Measurements from ENCODE around the gene MALRD1. TPM values are rescaled to one million over a fixed set of nuclear protein-coding genes. Genes with fewer than 3 reads are reported as not detected.

The MALRD1 gene
- total and polyA plus RNA-seq, 4 donors: 1.4 to 7.5 (median 3.3) TPM

- Histone ChIP-seq H3K27ac (ENCODE audit: low read depth, low read length) (no peak overlapping the region), H3K4me1 (ENCODE audit: control insufficient read depth, insufficient read depth, low read length) (no peaks in the 10 kb centered on the region), H3K27me3 (ENCODE audit: control insufficient read depth, insufficient read depth, low read length) (no peaks in the 10 kb centered on the region), H3K4me3 (ENCODE audit: low read depth, low read length) (no peak overlapping the region), H3K36me3 (ENCODE audit: control insufficient read depth, insufficient read depth, low read length) (no peaks in the 10 kb centered on the region), H3K9me3 (ENCODE audit: control insufficient read depth, insufficient read depth, low read length) (no peaks in the 10 kb centered on the region)
- 46% methylated on average over 2 of the region's 3 CpGs for WGBS (ENCODE audit: insufficient coverage)
- no peak for DNase-seq (ENCODE audit: low read depth in 4 of 6, low spot score in 6 of 6)
Observed at GRCh38 chr10:19299645-19300044, 251.0 kb downstream of the MALRD1 start.

- DNase-seq (ENCODE audit: low read depth in 4 of 6, low spot score in 6 of 6): no peak
- no peaks in the 10 kb centered on the region for H3K27me3 ChIP-seq (ENCODE audit: control insufficient read depth, insufficient read depth, low read length)
- no CpG with 5 or more reads among the region's 4 CpGs for WGBS (ENCODE audit: insufficient coverage)
- no peaks in the 10 kb centered on the region for H3K4me1 ChIP-seq (ENCODE audit: control insufficient read depth, insufficient read depth, low read length)
- H3K27ac ChIP-seq (ENCODE audit: low read depth, low read length): no peak overlapping the region
- no peak overlapping the region for H3K4me3 ChIP-seq (ENCODE audit: low read depth, low read length)
- no peaks in the 10 kb centered on the region for H3K36me3 ChIP-seq (ENCODE audit: control insufficient read depth, insufficient read depth, low read length)
- H3K9me3 ChIP-seq (ENCODE audit: control insufficient read depth, insufficient read depth, low read length): no peaks in the 10 kb centered on the region
Observed at GRCh38 chr10:19302117-19302516, 253.5 kb downstream of the MALRD1 start.

- no peaks in the 10 kb centered on the region for H3K9me3 ChIP-seq (ENCODE audit: control insufficient read depth, insufficient read depth, low read length)
- 54% methylated on average over 5 of the region's 5 CpGs for WGBS (ENCODE audit: insufficient coverage)
- no peak overlapping the region for H3K4me3 ChIP-seq (ENCODE audit: low read depth, low read length)
Observed at GRCh38 chr10:19310066-19310465, 261.5 kb downstream of the MALRD1 start.

GRCh38 chr10:19316204-19316870, 267.7 kb downstream of the MALRD1 start:
- no peak for DNase-seq (ENCODE audit: low read depth in 4 of 6, low spot score in 6 of 6)
- Histone ChIP-seq H3K9me3 (ENCODE audit: control insufficient read depth, insufficient read depth, low read length) (no peaks in the 10 kb centered on the region), H3K27ac (ENCODE audit: low read depth, low read length) (no peak overlapping the region), H3K4me3 (ENCODE audit: low read depth, low read length) (no peak overlapping the region), H3K27me3 (ENCODE audit: control insufficient read depth, insufficient read depth, low read length) (no peaks in the 10 kb centered on the region), H3K4me1 (ENCODE audit: control insufficient read depth, insufficient read depth, low read length) (no peaks in the 10 kb centered on the region), H3K36me3 (ENCODE audit: control insufficient read depth, insufficient read depth, low read length) (no peaks in the 10 kb centered on the region)
- WGBS (ENCODE audit: insufficient coverage): no CpG with 5 or more reads among the region's 3 CpGs

More at GRCh38 chr10:19310066-19310465, 261.5 kb downstream of the MALRD1 start:
- DNase-seq (ENCODE audit: low read depth in 4 of 6, low spot score in 6 of 6): no peak
- no peaks in the 10 kb centered on the region for H3K4me1 ChIP-seq (ENCODE audit: control insufficient read depth, insufficient read depth, low read length)
- no peaks in the 10 kb centered on the region for H3K27me3 ChIP-seq (ENCODE audit: control insufficient read depth, insufficient read depth, low read length)
- H3K36me3 ChIP-seq (ENCODE audit: control insufficient read depth, insufficient read depth, low read length): no peaks in the 10 kb centered on the region
- no peak overlapping the region for H3K27ac ChIP-seq (ENCODE audit: low read depth, low read length)

- no peak overlapping the region for H3K4me3 ChIP-seq (ENCODE audit: low read depth, low read length)
- H3K4me1 ChIP-seq (ENCODE audit: control insufficient read depth, insufficient read depth, low read length): no peaks in the 10 kb centered on the region
- peak in 1 of 6 donors; percentile 55 for DNase-seq (ENCODE audit: low read depth in 4 of 6, low spot score in 6 of 6)
- H3K36me3 ChIP-seq (ENCODE audit: control insufficient read depth, insufficient read depth, low read length): no peaks in the 10 kb centered on the region
- no peaks in the 10 kb centered on the region for H3K27me3 ChIP-seq (ENCODE audit: control insufficient read depth, insufficient read depth, low read length)
- H3K9me3 ChIP-seq (ENCODE audit: control insufficient read depth, insufficient read depth, low read length): no peaks in the 10 kb centered on the region
- WGBS (ENCODE audit: insufficient coverage): no CpG with 5 or more reads among the region's 1 CpG
- no peak overlapping the region for H3K27ac ChIP-seq (ENCODE audit: low read depth, low read length)
Observed at GRCh38 chr10:19317952-19318351, 269.4 kb downstream of the MALRD1 start.

DNA sequence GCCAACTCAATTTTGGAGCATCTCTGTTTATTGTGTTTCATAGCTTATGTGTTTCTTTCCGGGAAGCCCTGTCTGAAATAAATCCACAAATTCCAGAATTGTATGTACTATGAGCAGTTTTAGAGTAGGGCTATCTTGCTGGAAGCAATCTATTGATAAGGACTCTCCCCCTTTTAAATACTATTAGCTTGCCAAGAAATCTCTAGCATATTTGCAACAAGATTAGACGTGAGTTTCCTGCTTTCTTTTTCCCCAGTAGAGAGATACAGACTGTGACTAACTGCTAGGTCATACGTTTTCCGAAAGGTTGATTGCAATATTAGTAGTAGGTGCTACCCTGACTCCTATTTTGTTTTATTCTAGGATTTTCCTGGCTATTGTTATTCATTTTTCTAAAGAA, 277.0 kb downstream of the MALRD1 start:
- Histone ChIP-seq H3K27me3 (ENCODE audit: control insufficient read depth, insufficient read depth, low read length) (no peaks in the 10 kb centered on the region), H3K36me3 (ENCODE audit: control insufficient read depth, insufficient read depth, low read length) (no peaks in the 10 kb centered on the region), H3K27ac (ENCODE audit: low read depth, low read length) (no peak overlapping the region), H3K4me3 (ENCODE audit: low read depth, low read length) (no peak overlapping the region), H3K4me1 (ENCODE audit: control insufficient read depth, insufficient read depth, low read length) (no peaks in the 10 kb centered on the region), H3K9me3 (ENCODE audit: control insufficient read depth, insufficient read depth, low read length) (no peaks in the 10 kb centered on the region)
- DNase-seq (ENCODE audit: low read depth in 4 of 6, low spot score in 6 of 6): no peak
- no CpG with 5 or more reads among the region's 4 CpGs for WGBS (ENCODE audit: insufficient coverage)

DNA sequence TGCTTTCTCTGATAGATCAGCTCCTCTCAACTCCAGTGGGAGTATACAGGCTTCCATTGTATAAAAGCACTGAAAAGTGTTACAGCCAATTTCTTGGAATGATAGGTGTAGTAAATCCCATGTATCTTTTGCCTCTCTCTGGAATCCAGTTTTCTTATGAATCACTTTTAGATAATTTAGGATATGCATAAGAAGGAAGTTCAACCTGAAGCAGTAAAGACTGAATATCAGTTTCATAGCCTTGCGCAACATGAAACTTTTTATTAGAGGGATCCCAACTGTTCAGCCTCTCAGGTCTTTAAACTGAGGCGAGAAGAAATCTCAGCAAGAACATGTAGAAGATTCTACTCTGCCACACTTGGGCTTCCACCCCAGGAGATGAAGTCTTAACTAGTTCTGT, 280.0 kb downstream of the MALRD1 start:
- Histone ChIP-seq H3K27me3 (ENCODE audit: control insufficient read depth, insufficient read depth, low read length) (no peaks in the 10 kb centered on the region), H3K9me3 (ENCODE audit: control insufficient read depth, insufficient read depth, low read length) (no peaks in the 10 kb centered on the region), H3K4me3 (ENCODE audit: low read depth, low read length) (no peak overlapping the region), H3K27ac (ENCODE audit: low read depth, low read length) (no peak overlapping the region), H3K4me1 (ENCODE audit: control insufficient read depth, insufficient read depth, low read length) (no peaks in the 10 kb centered on the region), H3K36me3 (ENCODE audit: control insufficient read depth, insufficient read depth, low read length) (no peaks in the 10 kb centered on the region)
- DNase-seq (ENCODE audit: low read depth in 4 of 6, low spot score in 6 of 6): no peak
- WGBS (ENCODE audit: insufficient coverage): 100% methylated on average over 1 of the region's 2 CpGs

DNA sequence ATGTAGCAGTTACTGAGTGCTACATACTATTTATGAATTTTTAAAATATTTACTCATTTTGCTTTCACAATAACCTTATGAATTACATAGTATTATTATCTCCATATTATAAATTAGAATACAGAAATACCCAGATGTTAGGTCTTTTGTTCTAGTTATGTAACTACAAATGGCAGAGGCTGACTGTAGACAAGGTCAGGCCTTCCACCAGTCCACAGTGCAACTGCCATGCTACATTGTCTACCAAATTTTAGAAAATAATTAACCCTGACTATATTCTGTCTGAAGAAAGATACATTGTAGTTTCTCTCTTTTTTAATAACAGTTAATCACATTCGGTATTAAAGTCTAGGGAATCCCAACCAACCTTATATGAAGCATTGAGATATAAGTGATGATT, 280.9 kb downstream of the MALRD1 start:
- Histone ChIP-seq H3K4me3 (ENCODE audit: low read depth, low read length) (no peak overlapping the region), H3K27ac (ENCODE audit: low read depth, low read length) (no peak overlapping the region), H3K27me3 (ENCODE audit: control insufficient read depth, insufficient read depth, low read length) (no peaks in the 10 kb centered on the region), H3K9me3 (ENCODE audit: control insufficient read depth, insufficient read depth, low read length) (no peaks in the 10 kb centered on the region), H3K4me1 (ENCODE audit: control insufficient read depth, insufficient read depth, low read length) (no peaks in the 10 kb centered on the region), H3K36me3 (ENCODE audit: control insufficient read depth, insufficient read depth, low read length) (no peaks in the 10 kb centered on the region)
- no peak for DNase-seq (ENCODE audit: low read depth in 4 of 6, low spot score in 6 of 6)
- WGBS (ENCODE audit: insufficient coverage): no CpG with 5 or more reads among the region's 1 CpG

GRCh38 chr10:19332304-19332703, 283.7 kb downstream of the MALRD1 start:
- Histone ChIP-seq H3K27ac (ENCODE audit: low read depth, low read length) (no peak overlapping the region), H3K36me3 (ENCODE audit: control insufficient read depth, insufficient read depth, low read length) (no peaks in the 10 kb centered on the region), H3K27me3 (ENCODE audit: control insufficient read depth, insufficient read depth, low read length) (no peaks in the 10 kb centered on the region), H3K4me1 (ENCODE audit: control insufficient read depth, insufficient read depth, low read length) (no peaks in the 10 kb centered on the region), H3K9me3 (ENCODE audit: control insufficient read depth, insufficient read depth, low read length) (no peaks in the 10 kb centered on the region), H3K4me3 (ENCODE audit: low read depth, low read length) (no peak overlapping the region)
- DNase-seq (ENCODE audit: low read depth in 4 of 6, low spot score in 6 of 6): no peak

GRCh38 chr10:19333631-19334030, 285.0 kb downstream of the MALRD1 start:
- no peaks in the 10 kb centered on the region for H3K9me3 ChIP-seq (ENCODE audit: control insufficient read depth, insufficient read depth, low read length)
- no peak overlapping the region for H3K4me3 ChIP-seq (ENCODE audit: low read depth, low read length)
- WGBS (ENCODE audit: insufficient coverage): 60% methylated on average over 1 of the region's 2 CpGs
- no peaks in the 10 kb centered on the region for H3K27me3 ChIP-seq (ENCODE audit: control insufficient read depth, insufficient read depth, low read length)
- H3K36me3 ChIP-seq (ENCODE audit: control insufficient read depth, insufficient read depth, low read length): no peaks in the 10 kb centered on the region
- H3K4me1 ChIP-seq (ENCODE audit: control insufficient read depth, insufficient read depth, low read length): no peaks in the 10 kb centered on the region
- H3K27ac ChIP-seq (ENCODE audit: low read depth, low read length): no peak overlapping the region
- no peak for DNase-seq (ENCODE audit: low read depth in 4 of 6, low spot score in 6 of 6)
